HL-60/S4 treated with phorbol 12-myristate 13-acetate at 8.2 ng/mL for 4 days and 3 days (cell line): Measurements from ENCODE around the gene GPC5.

Experiments
- in situ Hi-C: fragments of 300-500 bp; cut with MboI; formaldehyde crosslinking; loops from 2 replicates; pipeline ENCODE4 v1.15.0; 2022; ENCODE audit warnings: low sequenced_read_pairs

Gene GPC5

GRCh38 chr13:91534996-91535395 is 136.6 kb downstream of the GPC5 start:
- in situ Hi-C loops, result no loop called here

DNA sequence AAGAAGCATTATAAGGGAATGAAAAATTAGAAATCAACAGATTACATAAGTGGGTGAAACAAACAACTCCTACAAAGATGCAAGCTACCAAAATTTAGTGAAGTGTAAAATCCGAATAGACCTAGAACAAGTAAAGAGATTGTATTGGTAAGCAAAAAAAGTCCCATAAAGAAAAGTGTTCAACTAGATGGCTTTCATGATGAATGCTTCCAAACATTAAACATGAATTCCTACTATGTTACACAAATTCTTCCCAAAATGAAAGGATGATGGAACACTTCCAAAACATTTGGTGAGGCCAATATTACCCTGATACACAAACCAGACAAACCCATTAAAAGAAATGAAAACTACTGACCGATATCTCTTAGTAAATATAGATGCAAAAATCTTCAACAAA is 139.0 kb downstream of the GPC5 start:
- in situ Hi-C loops, result no loop called here

GRCh38 chr13:91539286-91540157 is 141.1 kb downstream of the GPC5 start:
- in situ Hi-C loops, result no loop called here

DNA sequence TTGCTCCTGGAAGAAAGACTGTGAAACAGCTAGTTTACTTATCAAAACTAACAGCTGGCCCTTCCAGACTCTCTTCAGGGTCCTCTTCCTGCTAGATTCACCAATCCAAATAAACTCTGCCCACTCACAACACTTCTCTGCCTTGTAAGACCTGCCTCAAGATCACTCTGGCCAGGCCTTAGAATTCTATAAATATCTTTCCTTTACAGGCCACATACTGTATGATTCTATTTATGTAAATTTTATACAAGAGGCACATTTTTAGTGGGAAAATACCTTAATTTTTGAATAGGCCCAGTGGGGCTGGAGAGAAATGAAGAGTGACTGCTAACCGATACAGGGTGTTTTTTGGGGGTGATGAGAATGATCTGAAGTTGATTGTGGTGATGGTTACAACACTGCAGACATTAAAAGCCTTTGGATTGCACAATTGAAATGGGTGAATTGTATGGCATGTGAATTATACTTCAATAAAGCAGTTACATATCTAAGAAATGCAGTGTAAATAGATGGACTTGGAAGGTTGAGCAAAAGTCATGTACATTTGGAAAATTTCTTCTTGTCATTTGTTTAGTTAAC is 141.8 kb downstream of the GPC5 start:
- in situ Hi-C loops, result no loop called here

GRCh38 chr13:91544723-91545122 is 146.3 kb downstream of the GPC5 start:
- in situ Hi-C loops, result no loop called here

- in situ Hi-C loops, result no loop called here
Measured at GRCh38 chr13:91546900-91547299, 148.5 kb downstream of the GPC5 start.

- in situ Hi-C loops, result no loop called here
Measured at GRCh38 chr13:91553584-91553983, 155.2 kb downstream of the GPC5 start.

GRCh38 chr13:91554101-91554500 is 155.7 kb downstream of the GPC5 start:
- in situ Hi-C loops, result no loop called here

DNA sequence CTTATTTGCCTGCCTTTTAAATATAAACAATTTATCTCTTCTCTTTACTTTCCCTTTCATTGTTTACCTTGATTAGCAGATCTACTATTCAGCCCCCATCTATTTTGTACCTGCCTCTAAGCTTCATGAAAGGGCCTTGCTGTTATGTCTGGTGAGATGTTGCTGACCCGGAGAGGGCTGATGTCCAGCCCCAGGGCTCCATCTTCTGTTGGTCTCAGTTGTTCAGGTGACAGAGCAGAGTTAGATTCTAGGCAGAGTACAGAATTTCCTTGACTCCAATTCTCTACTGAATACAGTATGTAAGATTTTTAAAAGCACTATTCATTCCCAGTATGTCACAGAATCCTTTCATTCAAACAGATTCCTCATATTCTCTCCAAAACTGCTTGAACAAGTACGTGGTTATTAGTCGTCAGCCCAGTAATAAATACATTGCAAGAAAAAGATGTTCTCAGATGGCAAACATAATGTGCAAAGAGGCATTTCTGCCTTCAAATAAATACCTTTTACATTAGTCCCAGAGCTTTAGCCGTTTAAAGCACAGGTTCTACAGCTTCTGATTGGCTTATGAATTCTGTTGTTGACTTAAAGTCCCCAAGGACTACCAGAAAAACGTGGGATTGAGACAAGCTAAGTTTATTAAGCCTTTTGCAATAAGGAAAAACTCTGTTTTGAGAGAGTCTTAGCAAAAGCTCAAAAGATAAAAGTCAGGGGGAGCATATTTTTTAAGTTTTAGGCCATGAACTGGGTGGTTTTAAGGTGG is 159.1 kb downstream of the GPC5 start:
- in situ Hi-C loops, result no loop called here

DNA sequence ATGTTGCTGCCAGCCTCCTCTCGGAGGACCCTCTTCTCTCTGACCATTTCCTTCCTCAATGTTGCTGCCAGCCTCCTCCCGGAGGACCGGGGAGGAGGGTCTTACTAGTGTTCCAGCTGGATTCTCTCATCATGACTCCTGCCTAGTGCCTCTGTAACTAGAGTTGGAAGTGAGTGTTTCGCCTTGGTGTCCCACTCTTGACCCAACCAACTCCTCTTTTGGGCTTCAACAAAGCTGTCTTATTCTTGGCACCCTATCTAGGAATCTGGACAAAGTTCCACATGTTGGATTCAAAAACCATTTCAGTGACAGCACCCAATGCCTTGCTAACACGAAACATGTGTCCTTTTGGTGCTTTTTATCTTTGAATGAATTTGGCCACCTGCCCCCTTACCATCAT is 165.4 kb downstream of the GPC5 start:
- in situ Hi-C loops, result no loop called here

DNA sequence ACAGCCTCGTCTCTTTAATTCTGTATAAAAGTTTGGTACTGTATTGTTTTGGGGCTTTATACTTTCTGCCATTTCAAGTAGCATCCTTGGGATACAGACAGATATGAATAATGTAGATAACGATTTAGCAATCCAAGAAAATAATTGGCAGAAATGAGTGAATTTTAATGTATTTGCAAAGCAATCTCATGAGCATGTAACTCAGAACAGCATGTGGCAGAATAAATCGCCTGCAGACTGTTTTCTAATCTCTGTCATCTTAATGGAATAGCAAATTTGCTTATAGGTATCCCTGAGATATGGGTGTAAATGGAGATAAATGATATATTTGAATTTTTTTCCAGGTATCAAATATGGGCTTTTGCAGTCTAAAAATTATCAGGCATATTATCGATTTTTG is 166.0 kb downstream of the GPC5 start:
- in situ Hi-C loops, result no loop called here

- in situ Hi-C loops, result no loop called here
Measured at GRCh38 chr13:91565296-91565695, 166.9 kb downstream of the GPC5 start.

GRCh38 chr13:91567485-91568207 is 169.2 kb downstream of the GPC5 start:
- in situ Hi-C loops, result no loop called here

DNA sequence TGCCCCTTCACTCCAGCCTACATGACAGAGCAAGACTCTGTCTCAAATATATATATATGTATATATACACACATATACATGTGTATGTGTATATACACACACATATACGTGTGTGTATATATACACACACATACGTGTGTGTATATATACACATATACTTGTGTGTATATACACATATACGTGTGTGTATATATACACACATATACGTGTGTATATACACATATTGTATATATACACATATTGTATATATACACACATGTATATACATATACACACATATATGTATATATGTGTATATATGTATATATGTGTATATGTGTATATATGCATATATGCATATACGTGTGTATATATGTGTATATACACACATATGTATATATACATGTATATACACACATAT is 173.3 kb downstream of the GPC5 start:
- in situ Hi-C loops, result no loop called here

DNA sequence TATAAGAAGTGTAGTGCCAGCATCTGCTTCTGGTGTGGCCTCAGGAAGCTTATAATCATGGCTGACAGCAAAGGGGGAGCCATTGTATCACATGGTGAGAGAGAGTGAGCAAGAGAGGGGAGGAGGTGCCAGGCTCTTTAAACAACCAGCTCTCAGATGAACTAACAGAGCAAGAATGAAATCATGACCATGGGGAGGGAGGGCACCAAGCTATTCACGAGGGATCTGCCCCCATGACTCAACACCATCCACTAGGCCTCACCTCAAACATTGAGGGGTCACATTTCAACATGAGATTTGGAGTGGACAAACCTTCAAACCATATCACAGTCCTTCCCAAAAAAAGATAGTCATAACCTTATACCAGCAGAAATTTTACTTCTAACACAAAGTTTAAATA is 174.0 kb downstream of the GPC5 start:
- in situ Hi-C loops, result no loop called here

DNA sequence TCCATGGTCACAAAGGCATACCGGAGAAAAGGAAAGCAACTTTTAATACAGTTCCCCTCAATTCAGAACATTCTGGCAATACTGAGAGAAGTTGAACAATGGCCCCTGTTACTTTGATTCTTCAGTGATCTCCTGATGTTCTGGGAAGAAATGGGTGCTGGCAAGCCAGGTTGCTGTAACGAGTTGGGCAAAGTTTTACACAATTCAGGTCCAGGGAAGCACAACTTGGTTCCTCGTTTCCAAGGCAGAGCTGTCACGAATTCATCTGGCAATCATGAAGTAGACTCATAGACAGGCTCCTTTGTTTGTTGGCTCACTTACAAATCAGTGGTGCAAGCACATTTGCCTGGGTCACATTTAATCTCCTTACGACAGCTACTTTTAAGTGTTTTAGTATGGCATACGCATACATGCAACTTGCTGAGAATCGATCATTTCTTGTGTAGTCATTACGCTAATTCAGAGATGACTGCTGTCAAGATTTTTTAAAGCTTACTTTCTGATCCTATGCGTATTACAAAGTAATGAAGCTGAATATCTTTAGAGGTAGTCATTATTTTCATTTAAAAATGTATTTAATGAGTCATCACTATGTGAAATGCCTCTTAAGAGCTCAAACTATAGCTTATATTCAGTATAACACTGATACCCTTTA is 174.7 kb downstream of the GPC5 start:
- in situ Hi-C loops, result no loop called here

DNA sequence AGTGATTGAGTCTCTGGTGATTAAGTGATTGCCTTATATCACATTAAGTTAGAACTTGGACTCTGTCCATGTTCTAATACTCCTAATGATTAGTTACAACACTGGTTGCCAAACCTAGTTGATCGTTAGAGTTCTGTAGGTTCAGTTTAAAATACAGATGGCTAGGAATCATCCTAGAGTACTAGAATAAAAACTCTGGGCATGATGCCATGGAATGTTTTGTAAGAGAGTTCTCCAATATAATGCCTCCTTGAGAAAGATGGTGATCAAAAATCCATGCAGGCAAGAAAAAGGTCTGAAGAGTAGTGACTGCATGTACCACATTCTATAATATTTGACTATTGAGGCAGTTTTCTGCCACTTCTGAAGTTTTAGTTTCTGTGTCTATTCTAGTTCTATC is 176.3 kb downstream of the GPC5 start:
- in situ Hi-C loops, result no loop called here

GRCh38 chr13:91576590-91576989 is 178.2 kb downstream of the GPC5 start:
- in situ Hi-C loops, result no loop called here

DNA sequence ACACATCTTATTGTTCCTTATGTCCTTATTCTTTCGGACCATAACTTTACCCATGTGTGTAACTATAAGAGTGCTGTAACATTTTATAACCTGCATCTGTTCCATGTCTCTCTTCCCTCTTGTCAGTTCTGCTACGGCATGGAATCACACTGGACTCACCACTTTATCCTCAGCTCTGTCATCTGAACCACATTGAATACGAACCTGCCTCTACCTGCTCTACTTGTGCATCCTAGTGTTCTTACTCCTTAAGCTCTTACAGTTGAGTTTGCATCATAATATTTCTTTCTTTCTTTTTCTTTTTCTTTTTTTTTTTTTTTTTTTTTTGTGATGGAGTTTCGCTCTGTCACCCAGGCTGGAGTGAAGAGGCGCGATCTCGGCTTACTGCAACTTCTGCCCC is 180.9 kb downstream of the GPC5 start:
- in situ Hi-C loops, result no loop called here

GRCh38 chr13:91580749-91581148 is 182.3 kb downstream of the GPC5 start:
- in situ Hi-C loops, result no loop called here

DNA sequence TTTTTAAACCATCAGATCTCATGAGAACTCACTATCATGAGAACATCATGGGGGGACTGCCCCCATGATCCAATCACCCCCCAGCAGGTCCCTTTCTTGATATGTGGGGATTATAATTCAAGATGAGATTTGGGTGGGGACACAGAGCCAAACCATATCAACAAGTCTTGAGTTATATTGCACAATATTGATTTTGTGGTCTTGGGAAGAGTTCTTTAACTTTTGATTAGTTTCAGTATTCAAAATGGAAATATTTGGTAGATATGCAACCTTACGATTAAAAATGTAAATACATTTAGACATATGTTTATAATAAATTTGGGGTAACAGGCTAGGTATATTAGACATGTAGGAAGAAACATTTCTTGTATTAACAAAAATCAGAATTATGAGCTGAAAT is 188.2 kb downstream of the GPC5 start:
- in situ Hi-C loops, result no loop called here
